SU-DHL-6 (cell line): ENCODE measurements around the gene DIP2C.

Experiments used
- EZH2phosphoT487 ChIP-seq: fragments of 200-600 bp; sonication (generic), shearing (Covaris generic); conservative IDR thresholded peaks from 2 replicates; pipeline ENCODE4 v1.6.1; 2018; ENCODE audit warnings: mild to moderate bottlenecking, antibody characterized with exemption, low read length, moderate library complexity, mixed read lengths
- TF ChIP-seq, protein P1 (sequence below): fragments of 200-600 bp; sonication (generic); IDR thresholded peaks from one replicate; pipeline ENCODE4 v1.5.1; 2017; ENCODE audit warnings: antibody characterized with exemption, mild to moderate bottlenecking, low read length, moderate library complexity; ENCODE audit not compliant: insufficient read depth, poor library complexity, severe bottlenecking

GRCh38 chr10:246431-246830 is 443.0 kb downstream of the DIP2C start:
- TF ChIP-seq, protein P1, sequence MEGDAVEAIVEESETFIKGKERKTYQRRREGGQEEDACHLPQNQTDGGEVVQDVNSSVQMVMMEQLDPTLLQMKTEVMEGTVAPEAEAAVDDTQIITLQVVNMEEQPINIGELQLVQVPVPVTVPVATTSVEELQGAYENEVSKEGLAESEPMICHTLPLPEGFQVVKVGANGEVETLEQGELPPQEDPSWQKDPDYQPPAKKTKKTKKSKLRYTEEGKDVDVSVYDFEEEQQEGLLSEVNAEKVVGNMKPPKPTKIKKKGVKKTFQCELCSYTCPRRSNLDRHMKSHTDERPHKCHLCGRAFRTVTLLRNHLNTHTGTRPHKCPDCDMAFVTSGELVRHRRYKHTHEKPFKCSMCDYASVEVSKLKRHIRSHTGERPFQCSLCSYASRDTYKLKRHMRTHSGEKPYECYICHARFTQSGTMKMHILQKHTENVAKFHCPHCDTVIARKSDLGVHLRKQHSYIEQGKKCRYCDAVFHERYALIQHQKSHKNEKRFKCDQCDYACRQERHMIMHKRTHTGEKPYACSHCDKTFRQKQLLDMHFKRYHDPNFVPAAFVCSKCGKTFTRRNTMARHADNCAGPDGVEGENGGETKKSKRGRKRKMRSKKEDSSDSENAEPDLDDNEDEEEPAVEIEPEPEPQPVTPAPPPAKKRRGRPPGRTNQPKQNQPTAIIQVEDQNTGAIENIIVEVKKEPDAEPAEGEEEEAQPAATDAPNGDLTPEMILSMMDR, result no peak
- TF ChIP-seq EZH2phosphoT487, result no peak
